PFSK-1 (cell line): ENCODE results near the gene CNTN4.

Experiments used
- FOXP2 ChIP-seq: optimal IDR thresholded peaks from 2 replicates; pipeline ENCODE3; 2011; ENCODE audit warnings: borderline replicate concordance, control low read depth, inconsistent platforms; ENCODE audit not compliant: insufficient read depth; ENCODE audit errors: extremely low read length, extremely low read depth
- POLR2AphosphoS5 ChIP-seq: IDR thresholded peaks from 2 replicates; pipeline ENCODE4 v1.6.1; 2012; ENCODE audit warnings: low read depth, mild to moderate bottlenecking, control low read depth, low read length, moderate library complexity
- SIN3A ChIP-seq: IDR thresholded peaks from 2 replicates; pipeline ENCODE4 v1.6.1; 2012; ENCODE audit warnings: mild to moderate bottlenecking, low read length, moderate library complexity, borderline replicate concordance; ENCODE audit not compliant: insufficient read depth
- TAF1 ChIP-seq: IDR thresholded peaks from 2 replicates; pipeline ENCODE4 v1.6.1; 2012; ENCODE audit warnings: low read length, control low read depth, borderline replicate concordance; ENCODE audit not compliant: insufficient read depth
- TF ChIP-seq, protein P1 (sequence below), 2 experiments: IDR thresholded peaks; 2 replicates each; pipeline versions ENCODE4 v1.6.1 to v1.8.0; 2011 to 2012; ENCODE audit warnings: low read depth in 2 of 2, low read length in 2 of 2, control low read depth in 1 of 2, inconsistent platforms in 1 of 2, mild to moderate bottlenecking in 1 of 2, moderate library complexity in 1 of 2; ENCODE audit not compliant: insufficient read depth in 1 of 2

CNTN4 gene

GRCh38 chr3:2823437-2824211 is 725.0 kb downstream of the CNTN4 start:
- no peak for TF ChIP-seq TAF1
- no peak for TF ChIP-seq FOXP2
- TF ChIP-seq SIN3A = no peak
- TF ChIP-seq, protein P1, sequence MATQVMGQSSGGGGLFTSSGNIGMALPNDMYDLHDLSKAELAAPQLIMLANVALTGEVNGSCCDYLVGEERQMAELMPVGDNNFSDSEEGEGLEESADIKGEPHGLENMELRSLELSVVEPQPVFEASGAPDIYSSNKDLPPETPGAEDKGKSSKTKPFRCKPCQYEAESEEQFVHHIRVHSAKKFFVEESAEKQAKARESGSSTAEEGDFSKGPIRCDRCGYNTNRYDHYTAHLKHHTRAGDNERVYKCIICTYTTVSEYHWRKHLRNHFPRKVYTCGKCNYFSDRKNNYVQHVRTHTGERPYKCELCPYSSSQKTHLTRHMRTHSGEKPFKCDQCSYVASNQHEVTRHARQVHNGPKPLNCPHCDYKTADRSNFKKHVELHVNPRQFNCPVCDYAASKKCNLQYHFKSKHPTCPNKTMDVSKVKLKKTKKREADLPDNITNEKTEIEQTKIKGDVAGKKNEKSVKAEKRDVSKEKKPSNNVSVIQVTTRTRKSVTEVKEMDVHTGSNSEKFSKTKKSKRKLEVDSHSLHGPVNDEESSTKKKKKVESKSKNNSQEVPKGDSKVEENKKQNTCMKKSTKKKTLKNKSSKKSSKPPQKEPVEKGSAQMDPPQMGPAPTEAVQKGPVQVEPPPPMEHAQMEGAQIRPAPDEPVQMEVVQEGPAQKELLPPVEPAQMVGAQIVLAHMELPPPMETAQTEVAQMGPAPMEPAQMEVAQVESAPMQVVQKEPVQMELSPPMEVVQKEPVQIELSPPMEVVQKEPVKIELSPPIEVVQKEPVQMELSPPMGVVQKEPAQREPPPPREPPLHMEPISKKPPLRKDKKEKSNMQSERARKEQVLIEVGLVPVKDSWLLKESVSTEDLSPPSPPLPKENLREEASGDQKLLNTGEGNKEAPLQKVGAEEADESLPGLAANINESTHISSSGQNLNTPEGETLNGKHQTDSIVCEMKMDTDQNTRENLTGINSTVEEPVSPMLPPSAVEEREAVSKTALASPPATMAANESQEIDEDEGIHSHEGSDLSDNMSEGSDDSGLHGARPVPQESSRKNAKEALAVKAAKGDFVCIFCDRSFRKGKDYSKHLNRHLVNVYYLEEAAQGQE (IDR thresholded peaks at IDR 0.05; ENCODE audit: insufficient read depth in 1 of 2, low read depth in 2 of 2, low read length in 2 of 2) = no peak
- TF ChIP-seq POLR2AphosphoS5 = no peak

DNA sequence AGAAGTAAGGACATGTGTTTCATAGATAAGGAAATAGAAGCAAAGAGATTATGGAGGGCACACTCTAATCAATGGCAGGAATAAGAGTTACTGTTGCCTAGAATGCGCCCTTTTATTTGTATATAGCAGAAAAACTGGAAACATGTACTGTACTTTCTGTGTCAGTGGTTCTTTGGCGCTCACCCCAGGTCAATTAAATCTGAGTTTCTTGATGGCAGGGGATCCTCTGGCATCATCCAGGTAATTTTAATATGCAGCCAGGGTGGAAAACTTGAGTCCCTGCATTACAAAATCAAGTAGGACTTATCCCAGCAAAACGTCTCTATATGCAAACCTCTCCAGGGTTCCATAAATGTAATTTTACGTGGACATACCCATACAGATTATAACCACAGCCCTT is 727.4 kb downstream of the CNTN4 start:
- TF ChIP-seq TAF1 = no peak
- TF ChIP-seq, protein P1 (IDR thresholded peaks at IDR 0.05; ENCODE audit: insufficient read depth in 1 of 2, low read depth in 2 of 2, low read length in 2 of 2) = no peak
- no peak for TF ChIP-seq SIN3A
- no peak for TF ChIP-seq FOXP2
- no peak for TF ChIP-seq POLR2AphosphoS5

GRCh38 chr3:2826453-2826852 is 727.8 kb downstream of the CNTN4 start:
- TF ChIP-seq SIN3A = no peak
- no peak for TF ChIP-seq POLR2AphosphoS5
- TF ChIP-seq TAF1 = no peak
- TF ChIP-seq, protein P1 (IDR thresholded peaks at IDR 0.05; ENCODE audit: insufficient read depth in 1 of 2, low read depth in 2 of 2, low read length in 2 of 2) = no peak
- TF ChIP-seq FOXP2 = no peak

DNA sequence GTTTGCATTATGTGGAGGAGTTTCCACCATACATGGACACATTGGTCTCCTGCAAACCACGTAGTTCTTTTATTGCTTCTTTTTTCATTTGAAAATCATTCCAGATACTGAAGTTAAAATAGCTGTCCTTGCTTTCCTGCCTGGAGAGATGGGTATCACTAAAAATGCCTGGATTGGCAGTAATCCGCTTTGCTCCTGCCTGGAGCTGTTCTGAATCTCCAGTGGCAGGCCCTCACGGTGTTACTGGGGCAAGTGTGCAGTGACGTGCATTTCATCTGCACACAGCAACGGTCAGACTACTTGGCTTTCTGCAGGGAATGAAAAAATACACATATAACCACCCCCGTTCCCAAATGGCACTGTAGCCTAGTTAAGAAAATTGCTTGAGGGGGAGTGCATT is 738.6 kb downstream of the CNTN4 start:
- TF ChIP-seq POLR2AphosphoS5 (no peak), TAF1 (no peak), FOXP2 (no peak), SIN3A (no peak)
- TF ChIP-seq, protein P1 (IDR thresholded peaks at IDR 0.05; ENCODE audit: insufficient read depth in 1 of 2, low read depth in 2 of 2, low read length in 2 of 2) = no peak
